WTC11 (cell line): ENCODE measurements around the gene CAMTA1. TPM values are rescaled to one million over a fixed set of nuclear protein-coding genes. Genes with fewer than 3 reads are reported as not detected.

Experiments used
- ATAC-seq: fragments of 200-7000 bp; cut with Tn5 transposase; 2 replicates; pipeline ENCODE4 v1.10.0; 2021; ENCODE audit warnings: mild to moderate bottlenecking, moderate library complexity
- CTCF ChIA-PET: fragments of 300-600 bp; sonication (Branson Sonifier 250); formaldehyde crosslinking; loops from one replicate; lab custom pipeline; 2021; ENCODE audit warnings: antibody characterized with exemption; lab: Charles Lee
- POLR2A ChIA-PET: fragments of 350-600 bp; sonication (Branson Sonifier 250); formaldehyde crosslinking; loops from one replicate; lab custom pipeline; 2021; ENCODE audit warnings: antibody characterized with exemption; lab: Charles Lee
- DNase-seq: peaks from one replicate; pipeline ENCODE4 v3.0.0; 2021; ENCODE audit warnings: low spot score
- H3K27ac Mint-ChIP-seq: 2 replicates; pipeline ENCODE4 v1.8.0; 2021; ENCODE audit warnings: mixed read lengths
- H3K27me3 Mint-ChIP-seq: 2 replicates; pipeline ENCODE4 v1.8.0; 2021; ENCODE audit warnings: low read depth, mild to moderate bottlenecking, moderate library complexity, mixed read lengths
- H3K36me3 Mint-ChIP-seq: 2 replicates; pipeline ENCODE4 v1.8.0; 2021; ENCODE audit warnings: mixed read lengths
- H3K4me1 Mint-ChIP-seq: 2 replicates; pipeline ENCODE4 v1.8.0; 2022; ENCODE audit warnings: mixed read lengths
- H3K4me3 Mint-ChIP-seq: 2 replicates; pipeline ENCODE4 v1.8.0; 2021; ENCODE audit warnings: mild to moderate bottlenecking, moderate library complexity, mixed read lengths
- H3K9me3 Mint-ChIP-seq: 2 replicates; pipeline ENCODE4 v1.8.0; 2021; ENCODE audit warnings: mixed read lengths
- CREM ChIP-seq: sonication (generic); formaldehyde crosslinking; IDR thresholded peaks from 2 replicates; pipeline ENCODE4 v1.8.1; 2022; ENCODE audit warnings: mild to moderate bottlenecking, missing genetic modification reagents, moderate library complexity
- ELF4 ChIP-seq: sonication (generic); formaldehyde crosslinking; IDR thresholded peaks from 2 replicates; pipeline ENCODE4 v1.8.1; 2022; ENCODE audit warnings: low read depth, mild to moderate bottlenecking, moderate library complexity, missing genetic modification reagents
- ESRRA ChIP-seq: sonication (generic); formaldehyde crosslinking; IDR thresholded peaks from 2 replicates; pipeline ENCODE4 v1.8.1; 2022; ENCODE audit warnings: mild to moderate bottlenecking, missing genetic modification reagents, borderline replicate concordance
- GTF2I ChIP-seq: fragments of 250-450 bp; sonication (Bioruptor Pico); conservative IDR thresholded peaks from 2 replicates; pipeline ENCODE4 v1.4.0; 2021; ENCODE audit warnings: mild to moderate bottlenecking
- HMGA2 ChIP-seq: fragments of 250-450 bp; sonication (Bioruptor Pico); IDR thresholded peaks from 2 replicates; pipeline ENCODE4 v1.4.0; 2021; ENCODE audit warnings: mild to moderate bottlenecking, moderate library complexity
- IRF2 ChIP-seq: sonication (generic); formaldehyde crosslinking; IDR thresholded peaks from 2 replicates; pipeline ENCODE4 v1.8.0; 2022; ENCODE audit warnings: low read depth, missing genetic modification reagents, borderline replicate concordance
- JUN ChIP-seq: sonication (generic); formaldehyde crosslinking; IDR thresholded peaks from 2 replicates; pipeline ENCODE4 v1.8.0; 2023; ENCODE audit warnings: mild to moderate bottlenecking, missing genetic modification reagents
- KAT7 ChIP-seq: sonication (generic); formaldehyde crosslinking; IDR thresholded peaks from 2 replicates; pipeline ENCODE4 v1.8.1; 2023; ENCODE audit warnings: missing genetic modification reagents, mild to moderate bottlenecking, borderline replicate concordance
- NFE2L1 ChIP-seq: sonication (generic); formaldehyde crosslinking; IDR thresholded peaks from 2 replicates; pipeline ENCODE4 v1.8.1; 2023; ENCODE audit warnings: missing genetic modification reagents
- NR1H2 ChIP-seq: sonication (generic); formaldehyde crosslinking; IDR thresholded peaks from 2 replicates; pipeline ENCODE4 v1.9.0; 2021; ENCODE audit warnings: mild to moderate bottlenecking, moderate library complexity, missing genetic modification reagents
- NR3C1 ChIP-seq: sonication (generic); formaldehyde crosslinking; conservative IDR thresholded peaks from 2 replicates; pipeline ENCODE4 v1.8.1; 2023; ENCODE audit warnings: low read depth, mild to moderate bottlenecking, missing genetic modification reagents
- RELA ChIP-seq: sonication (generic); formaldehyde crosslinking; IDR thresholded peaks from 2 replicates; pipeline ENCODE4 v1.8.1; 2022; ENCODE audit warnings: missing genetic modification reagents, mild to moderate bottlenecking, borderline replicate concordance
- SMAD3 ChIP-seq: sonication (generic); formaldehyde crosslinking; IDR thresholded peaks from 2 replicates; pipeline ENCODE4 v1.8.0; 2022; ENCODE audit warnings: missing genetic modification reagents, mild to moderate bottlenecking, borderline replicate concordance
- TEAD1 ChIP-seq: sonication (generic); formaldehyde crosslinking; IDR thresholded peaks from 2 replicates; pipeline ENCODE4 v1.8.0; 2022; ENCODE audit warnings: mild to moderate bottlenecking, missing genetic modification reagents
- TEAD4 ChIP-seq: sonication (generic); formaldehyde crosslinking; IDR thresholded peaks from 2 replicates; pipeline ENCODE4 v1.8.0; 2022; ENCODE audit warnings: mild to moderate bottlenecking, missing genetic modification reagents
- ZBTB21 ChIP-seq: sonication (generic); formaldehyde crosslinking; IDR thresholded peaks from 2 replicates; pipeline ENCODE4 v1.8.1; 2023; ENCODE audit warnings: mild to moderate bottlenecking, missing genetic modification reagents, borderline replicate concordance
- ZNF121 ChIP-seq: sonication (generic); formaldehyde crosslinking; IDR thresholded peaks from 2 replicates; pipeline ENCODE4 v1.8.0; 2023; ENCODE audit warnings: missing genetic modification reagents
- ZNF138 ChIP-seq: sonication (generic); formaldehyde crosslinking; conservative IDR thresholded peaks from 2 replicates; pipeline ENCODE4 v1.8.1; 2022; ENCODE audit warnings: mild to moderate bottlenecking, moderate library complexity, missing genetic modification reagents
- ZNF396 ChIP-seq: fragments of 250-450 bp; sonication (Bioruptor Pico); IDR thresholded peaks from 2 replicates; pipeline ENCODE4 v1.8.0; 2021; ENCODE audit warnings: mild to moderate bottlenecking, moderate library complexity, borderline replicate concordance
- ZNF671 ChIP-seq: fragments of 250-450 bp; sonication (Bioruptor Pico); IDR thresholded peaks from 2 replicates; pipeline ENCODE4 v1.8.0; 2021; ENCODE audit warnings: mild to moderate bottlenecking
- total RNA-seq: library from RNA; stranded (reverse); gene quantifications from 3 replicates; pipeline ENCODE4 v1.2.3, GENCODE V29; 2021
- TF ChIP-seq, protein P1 (sequence below): sonication (generic); formaldehyde crosslinking; IDR thresholded peaks from 2 replicates; pipeline ENCODE4 v1.8.1; 2022; ENCODE audit warnings: low read depth, missing genetic modification reagents, borderline replicate concordance
- TF ChIP-seq, protein P2 (sequence below): fragments of 200-600 bp; IDR thresholded peaks from 2 replicates; pipeline ENCODE4 v1.8.0; 2022; ENCODE audit warnings: antibody characterized with exemption
- TF ChIP-seq, protein P3 (sequence below): sonication (generic); formaldehyde crosslinking; conservative IDR thresholded peaks from 2 replicates; pipeline ENCODE4 v1.8.1; 2022; ENCODE audit warnings: mild to moderate bottlenecking, missing genetic modification reagents
- TF ChIP-seq, protein P4 (sequence below): fragments of 250-450 bp; sonication (Bioruptor Pico); IDR thresholded peaks from 2 replicates; pipeline ENCODE4 v1.8.0; 2021; ENCODE audit warnings: mild to moderate bottlenecking
- TF ChIP-seq, protein P5 (sequence below): fragments of 250-450 bp; sonication (Bioruptor Pico); IDR thresholded peaks from 2 replicates; pipeline ENCODE4 v1.9.0; 2021; ENCODE audit warnings: mild to moderate bottlenecking
- TF ChIP-seq, protein P6 (sequence below): sonication (generic); formaldehyde crosslinking; IDR thresholded peaks from 2 replicates; pipeline ENCODE4 v1.8.0; 2022; ENCODE audit warnings: mild to moderate bottlenecking, missing genetic modification reagents
- TF ChIP-seq, protein P7 (sequence below): fragments of 250-450 bp; sonication (Bioruptor Pico); IDR thresholded peaks from 2 replicates; pipeline ENCODE4 v1.9.0; 2021; ENCODE audit warnings: moderate library complexity, mild to moderate bottlenecking, inconsistent platforms, borderline replicate concordance

CAMTA1 gene
- total RNA-seq, 1 experiment from 2014 or later = 86.4 TPM

DNA sequence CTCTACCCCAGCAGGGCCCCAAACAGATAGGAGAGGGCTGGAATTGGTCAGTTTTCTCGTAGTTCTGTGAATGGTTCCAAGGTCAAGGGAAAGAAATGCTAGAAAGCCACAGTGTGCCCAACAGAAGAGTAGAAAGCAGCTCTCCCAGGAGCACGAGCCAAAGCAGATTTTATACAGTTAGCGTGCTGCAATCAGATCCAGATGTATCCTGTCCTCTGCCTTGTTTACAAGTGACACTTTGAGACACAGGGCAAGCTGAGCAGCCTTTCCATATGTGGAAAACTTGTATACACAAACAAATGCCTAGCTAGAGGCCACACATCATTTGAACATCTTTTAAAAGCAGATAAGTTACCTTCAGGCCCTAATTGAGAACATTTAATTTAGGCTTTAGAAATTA is 992.3 kb downstream of the CAMTA1 start (continued):
- TF ChIP-seq, protein P1, sequence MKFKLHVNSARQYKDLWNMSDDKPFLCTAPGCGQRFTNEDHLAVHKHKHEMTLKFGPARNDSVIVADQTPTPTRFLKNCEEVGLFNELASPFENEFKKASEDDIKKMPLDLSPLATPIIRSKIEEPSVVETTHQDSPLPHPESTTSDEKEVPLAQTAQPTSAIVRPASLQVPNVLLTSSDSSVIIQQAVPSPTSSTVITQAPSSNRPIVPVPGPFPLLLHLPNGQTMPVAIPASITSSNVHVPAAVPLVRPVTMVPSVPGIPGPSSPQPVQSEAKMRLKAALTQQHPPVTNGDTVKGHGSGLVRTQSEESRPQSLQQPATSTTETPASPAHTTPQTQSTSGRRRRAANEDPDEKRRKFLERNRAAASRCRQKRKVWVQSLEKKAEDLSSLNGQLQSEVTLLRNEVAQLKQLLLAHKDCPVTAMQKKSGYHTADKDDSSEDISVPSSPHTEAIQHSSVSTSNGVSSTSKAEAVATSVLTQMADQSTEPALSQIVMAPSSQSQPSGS (CRISPR knock-in tag) = no peak
- no peak for TF ChIP-seq ESRRA (CRISPR knock-in tag)
- TF ChIP-seq NR3C1 (CRISPR knock-in tag) = no peak
- TF ChIP-seq ZNF671 (CRISPR knock-in tag) = no peak
- TF ChIP-seq, protein P2, sequence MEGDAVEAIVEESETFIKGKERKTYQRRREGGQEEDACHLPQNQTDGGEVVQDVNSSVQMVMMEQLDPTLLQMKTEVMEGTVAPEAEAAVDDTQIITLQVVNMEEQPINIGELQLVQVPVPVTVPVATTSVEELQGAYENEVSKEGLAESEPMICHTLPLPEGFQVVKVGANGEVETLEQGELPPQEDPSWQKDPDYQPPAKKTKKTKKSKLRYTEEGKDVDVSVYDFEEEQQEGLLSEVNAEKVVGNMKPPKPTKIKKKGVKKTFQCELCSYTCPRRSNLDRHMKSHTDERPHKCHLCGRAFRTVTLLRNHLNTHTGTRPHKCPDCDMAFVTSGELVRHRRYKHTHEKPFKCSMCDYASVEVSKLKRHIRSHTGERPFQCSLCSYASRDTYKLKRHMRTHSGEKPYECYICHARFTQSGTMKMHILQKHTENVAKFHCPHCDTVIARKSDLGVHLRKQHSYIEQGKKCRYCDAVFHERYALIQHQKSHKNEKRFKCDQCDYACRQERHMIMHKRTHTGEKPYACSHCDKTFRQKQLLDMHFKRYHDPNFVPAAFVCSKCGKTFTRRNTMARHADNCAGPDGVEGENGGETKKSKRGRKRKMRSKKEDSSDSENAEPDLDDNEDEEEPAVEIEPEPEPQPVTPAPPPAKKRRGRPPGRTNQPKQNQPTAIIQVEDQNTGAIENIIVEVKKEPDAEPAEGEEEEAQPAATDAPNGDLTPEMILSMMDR = no peak
- TF ChIP-seq KAT7 = no peak
- no peak for TF ChIP-seq CREM (CRISPR knock-in tag)
- TF ChIP-seq NFE2L1 (CRISPR knock-in tag) = no peak
- TF ChIP-seq ZNF396 (CRISPR knock-in tag) = no peak
- no peak for TF ChIP-seq JUN
- TF ChIP-seq, protein P3, sequence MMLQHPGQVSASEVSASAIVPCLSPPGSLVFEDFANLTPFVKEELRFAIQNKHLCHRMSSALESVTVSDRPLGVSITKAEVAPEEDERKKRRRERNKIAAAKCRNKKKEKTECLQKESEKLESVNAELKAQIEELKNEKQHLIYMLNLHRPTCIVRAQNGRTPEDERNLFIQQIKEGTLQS (CRISPR knock-in tag) = no peak

DNA sequence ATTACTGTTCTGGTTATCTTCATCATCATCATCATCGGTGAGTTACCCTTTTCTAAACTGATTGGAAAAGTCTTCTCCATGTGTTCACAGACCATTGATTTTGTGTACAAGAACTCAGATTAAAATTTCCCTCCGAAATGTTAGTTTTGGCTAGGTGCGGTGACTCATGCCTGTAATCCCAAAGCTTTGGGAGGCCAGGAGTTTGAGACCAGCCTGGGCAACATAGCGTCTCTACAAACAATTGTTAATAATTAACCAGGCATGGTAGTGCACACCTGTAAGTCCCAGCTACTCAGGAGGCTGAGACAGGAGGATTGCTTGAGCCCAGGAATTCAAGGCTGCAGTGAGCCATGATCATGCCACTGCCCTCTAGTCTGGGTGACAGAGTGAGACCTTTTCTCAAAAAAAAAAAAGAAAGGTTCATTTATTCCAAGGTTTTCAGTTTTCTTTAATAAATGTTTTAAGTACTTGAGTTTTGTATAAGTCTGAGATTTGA is 992.9 kb downstream of the CAMTA1 start:
- Mint-ChIP-seq H3K4me1 (peaks cover 4% of the 10 kb centered on the region; the same call in 1 of the 2 replicates), H3K27me3 (no peaks in the 10 kb centered on the region; the same call in 1 of the 2 replicates), H3K36me3 (peaks cover 46% of the 10 kb centered on the region), H3K27ac (no peak overlapping the region), H3K4me3 (no peak overlapping the region), H3K9me3 (no peaks in the 10 kb centered on the region)
- TF ChIP-seq HMGA2 (CRISPR knock-in tag) = no peak
- TF ChIP-seq TEAD1 (CRISPR knock-in tag) = no peak
- TF ChIP-seq ZBTB21 = no peak
- TF ChIP-seq, protein P4, sequence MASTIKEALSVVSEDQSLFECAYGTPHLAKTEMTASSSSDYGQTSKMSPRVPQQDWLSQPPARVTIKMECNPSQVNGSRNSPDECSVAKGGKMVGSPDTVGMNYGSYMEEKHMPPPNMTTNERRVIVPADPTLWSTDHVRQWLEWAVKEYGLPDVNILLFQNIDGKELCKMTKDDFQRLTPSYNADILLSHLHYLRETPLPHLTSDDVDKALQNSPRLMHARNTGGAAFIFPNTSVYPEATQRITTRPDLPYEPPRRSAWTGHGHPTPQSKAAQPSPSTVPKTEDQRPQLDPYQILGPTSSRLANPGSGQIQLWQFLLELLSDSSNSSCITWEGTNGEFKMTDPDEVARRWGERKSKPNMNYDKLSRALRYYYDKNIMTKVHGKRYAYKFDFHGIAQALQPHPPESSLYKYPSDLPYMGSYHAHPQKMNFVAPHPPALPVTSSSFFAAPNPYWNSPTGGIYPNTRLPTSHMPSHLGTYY (CRISPR knock-in tag) = no peak
- no peak for TF ChIP-seq JUN
- TF ChIP-seq KAT7 = no peak
- no peak for TF ChIP-seq NR1H2
- TF ChIP-seq, protein P5, sequence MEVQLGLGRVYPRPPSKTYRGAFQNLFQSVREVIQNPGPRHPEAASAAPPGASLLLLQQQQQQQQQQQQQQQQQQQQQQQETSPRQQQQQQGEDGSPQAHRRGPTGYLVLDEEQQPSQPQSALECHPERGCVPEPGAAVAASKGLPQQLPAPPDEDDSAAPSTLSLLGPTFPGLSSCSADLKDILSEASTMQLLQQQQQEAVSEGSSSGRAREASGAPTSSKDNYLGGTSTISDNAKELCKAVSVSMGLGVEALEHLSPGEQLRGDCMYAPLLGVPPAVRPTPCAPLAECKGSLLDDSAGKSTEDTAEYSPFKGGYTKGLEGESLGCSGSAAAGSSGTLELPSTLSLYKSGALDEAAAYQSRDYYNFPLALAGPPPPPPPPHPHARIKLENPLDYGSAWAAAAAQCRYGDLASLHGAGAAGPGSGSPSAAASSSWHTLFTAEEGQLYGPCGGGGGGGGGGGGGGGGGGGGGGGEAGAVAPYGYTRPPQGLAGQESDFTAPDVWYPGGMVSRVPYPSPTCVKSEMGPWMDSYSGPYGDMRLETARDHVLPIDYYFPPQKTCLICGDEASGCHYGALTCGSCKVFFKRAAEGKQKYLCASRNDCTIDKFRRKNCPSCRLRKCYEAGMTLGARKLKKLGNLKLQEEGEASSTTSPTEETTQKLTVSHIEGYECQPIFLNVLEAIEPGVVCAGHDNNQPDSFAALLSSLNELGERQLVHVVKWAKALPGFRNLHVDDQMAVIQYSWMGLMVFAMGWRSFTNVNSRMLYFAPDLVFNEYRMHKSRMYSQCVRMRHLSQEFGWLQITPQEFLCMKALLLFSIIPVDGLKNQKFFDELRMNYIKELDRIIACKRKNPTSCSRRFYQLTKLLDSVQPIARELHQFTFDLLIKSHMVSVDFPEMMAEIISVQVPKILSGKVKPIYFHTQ (CRISPR knock-in tag) = no peak
- TF ChIP-seq, protein P6, sequence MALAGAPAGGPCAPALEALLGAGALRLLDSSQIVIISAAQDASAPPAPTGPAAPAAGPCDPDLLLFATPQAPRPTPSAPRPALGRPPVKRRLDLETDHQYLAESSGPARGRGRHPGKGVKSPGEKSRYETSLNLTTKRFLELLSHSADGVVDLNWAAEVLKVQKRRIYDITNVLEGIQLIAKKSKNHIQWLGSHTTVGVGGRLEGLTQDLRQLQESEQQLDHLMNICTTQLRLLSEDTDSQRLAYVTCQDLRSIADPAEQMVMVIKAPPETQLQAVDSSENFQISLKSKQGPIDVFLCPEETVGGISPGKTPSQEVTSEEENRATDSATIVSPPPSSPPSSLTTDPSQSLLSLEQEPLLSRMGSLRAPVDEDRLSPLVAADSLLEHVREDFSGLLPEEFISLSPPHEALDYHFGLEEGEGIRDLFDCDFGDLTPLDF = no peak
- TF ChIP-seq, protein P7, sequence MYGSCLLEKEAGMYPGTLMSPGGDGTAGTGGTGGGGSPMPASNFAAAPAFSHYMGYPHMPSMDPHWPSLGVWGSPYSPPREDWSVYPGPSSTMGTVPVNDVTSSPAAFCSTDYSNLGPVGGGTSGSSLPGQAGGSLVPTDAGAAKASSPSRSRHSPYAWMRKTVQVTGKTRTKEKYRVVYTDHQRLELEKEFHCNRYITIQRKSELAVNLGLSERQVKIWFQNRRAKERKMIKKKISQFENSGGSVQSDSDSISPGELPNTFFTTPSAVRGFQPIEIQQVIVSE (CRISPR knock-in tag) = no peak
- no peak for TF ChIP-seq IRF2 (CRISPR knock-in tag)
- TF ChIP-seq ZNF121 (CRISPR knock-in tag) = no peak
- no peak for TF ChIP-seq TEAD4 (CRISPR knock-in tag)
- TF ChIP-seq SMAD3 (CRISPR knock-in tag) = no peak
- TF ChIP-seq ELF4 (CRISPR knock-in tag) = no peak
- no peak for TF ChIP-seq ZNF138 (CRISPR knock-in tag)
- TF ChIP-seq GTF2I (CRISPR knock-in tag) = no peak
- TF ChIP-seq RELA (CRISPR knock-in tag) = no peak
- ChIA-PET CTCF (no interaction called here), POLR2A (no interaction called here)
- ATAC-seq (no peak), DNase-seq (no peak)
